SK-N-SH (cell line): ENCODE measurements around the gene LRP5. TPM values are rescaled to one million over a fixed set of nuclear protein-coding genes. Genes with fewer than 3 reads are reported as not detected.

Source experiments
- CTCF ChIA-PET: fragments of 300-600, 350-600 bp; formaldehyde crosslinking; extraction: SDS; loops from one replicate; lab custom pipeline; 2021; lab: Yijun Ruan, JAX
- POLR2A ChIA-PET: fragments of 350-600 bp; sonication (Branson Sonifier 250); formaldehyde crosslinking; extraction: SDS; loops from one replicate; lab custom pipeline; 2020; ENCODE audit warnings: antibody characterized with exemption, inconsistent platforms; lab: Yijun Ruan, JAX
- DNase-seq: peaks from one replicate; pipeline ENCODE4 v3.0.0; 2012
- H2AFZ ChIP-seq: fragments of 200-600 bp; sonication (generic); 2 replicates; pipeline ENCODE4 v1.8.1; 2016; ENCODE audit warnings: antibody characterized with exemption, mild to moderate bottlenecking, low read depth
- H3F3A ChIP-seq: fragments of 200-600 bp; sonication (generic); replicated peaks from 2 replicates; pipeline ENCODE3; 2016; ENCODE audit warnings: antibody characterized with exemption, mild to moderate bottlenecking; ENCODE audit not compliant: insufficient read depth
- H3K27ac ChIP-seq, 2 experiments: fragments of 200-500 bp in 1 of 2; fragments of 200-600 bp in 1 of 2; sonication (Bioruptor generic) in 1 of 2; sonication (generic), shearing (Covaris generic) in 1 of 2; 2 replicates each; pipeline versions ENCODE4 v1.5.1 to v1.6.1; 2014 to 2016; ENCODE audit warnings: low read depth in 2 of 2, inconsistent platforms in 1 of 2, low read length in 1 of 2, mild to moderate bottlenecking in 1 of 2, mixed read lengths in 1 of 2
- H3K27me3 ChIP-seq: fragments of 200-600 bp; sonication (generic), shearing (Covaris generic); 2 replicates; pipeline ENCODE4 v1.6.1; 2016; ENCODE audit warnings: mixed run types; ENCODE audit not compliant: insufficient read depth
- H3K36me3 ChIP-seq, 2 experiments: fragments of 200-500 bp in 1 of 2; fragments of 200-600 bp in 1 of 2; sonication (Bioruptor generic) in 1 of 2; sonication (generic) in 1 of 2; replicated peaks in 1 of 2; 2 replicates each; pipeline versions ENCODE3 to v1.5.1; 2014 to 2016; ENCODE audit warnings: low read length in 1 of 2, mild to moderate bottlenecking in 1 of 2; ENCODE audit not compliant: insufficient read depth in 2 of 2, control insufficient read depth in 1 of 2
- H3K4me1 ChIP-seq, 2 experiments: fragments of 200-500 bp in 1 of 2; fragments of 200-600 bp in 1 of 2; sonication (Bioruptor generic) in 1 of 2; sonication (generic), shearing (Covaris generic) in 1 of 2; 2 replicates each; pipeline versions ENCODE4 v1.5.1 to v1.6.1; 2014 to 2016; ENCODE audit warnings: low read depth in 1 of 2, low read length in 1 of 2, mixed run types in 1 of 2; ENCODE audit not compliant: insufficient read depth in 2 of 2, control insufficient read depth in 1 of 2
- H3K4me2 ChIP-seq: fragments of 200-600 bp; sonication (generic), shearing (Covaris generic); 2 replicates; pipeline ENCODE4 v1.6.1; 2017; ENCODE audit warnings: mixed run types
- H3K4me3 ChIP-seq, 2 experiments: fragments of 200-500 bp in 1 of 2; fragments of 200-600 bp in 1 of 2; sonication (Bioruptor generic) in 1 of 2; sonication (generic), shearing (Covaris generic) in 1 of 2; 2 replicates each; pipeline versions ENCODE4 v1.5.1 to v1.8.1; 2014 to 2016; ENCODE audit warnings: low read depth in 2 of 2, inconsistent platforms in 1 of 2, low read length in 1 of 2, mild to moderate bottlenecking in 1 of 2, mixed read lengths in 1 of 2, moderate library complexity in 1 of 2
- H3K79me2 ChIP-seq: fragments of 200-600 bp; sonication (generic); 2 replicates; pipeline ENCODE4 v1.8.1; 2017; ENCODE audit warnings: mild to moderate bottlenecking; ENCODE audit not compliant: insufficient read depth
- H3K9ac ChIP-seq: fragments of 200-600 bp; sonication (generic); 2 replicates; pipeline ENCODE4 v1.6.1; 2017; ENCODE audit warnings: mixed run types
- H3K9me2 ChIP-seq: fragments of 200-600 bp; sonication (generic); 2 replicates; pipeline ENCODE4 v1.6.1; 2017; ENCODE audit warnings: mixed run types
- H3K9me3 ChIP-seq: fragments of 200-600 bp; sonication (generic); 2 replicates; pipeline ENCODE4 v1.6.1; 2017; ENCODE audit warnings: mixed run types, mild to moderate bottlenecking, moderate library complexity
- H4K20me1 ChIP-seq: fragments of 200-600 bp; sonication (generic); 2 replicates; pipeline ENCODE4 v1.6.1; 2017; ENCODE audit warnings: mild to moderate bottlenecking, mixed run types; ENCODE audit not compliant: insufficient read depth
- CHD2 ChIP-seq: fragments of 150-350 bp; IDR thresholded peaks from 2 replicates; pipeline ENCODE4 v1.6.1; 2018; ENCODE audit warnings: low read length; ENCODE audit not compliant: partially characterized antibody
- ELF1 ChIP-seq: IDR thresholded peaks from 2 replicates; pipeline ENCODE4 v1.4.0; 2012
- EZH2phosphoT487 ChIP-seq: fragments of 200-600 bp; sonication (generic); IDR thresholded peaks from 2 replicates; pipeline ENCODE4 v1.6.1; 2017; ENCODE audit warnings: low read depth, mixed run types, mild to moderate bottlenecking, antibody characterized with exemption, moderate library complexity, borderline replicate concordance
- FOXM1 ChIP-seq: IDR thresholded peaks from 2 replicates; pipeline ENCODE4 v1.4.0; 2012; ENCODE audit warnings: low read depth, mild to moderate bottlenecking
- GATA2 ChIP-seq: sonication (generic); formaldehyde crosslinking; IDR thresholded peaks from 2 replicates; pipeline ENCODE4 v1.5.0; 2020; ENCODE audit warnings: mild to moderate bottlenecking, missing genetic modification reagents
- JUND ChIP-seq: IDR thresholded peaks from 2 replicates; pipeline ENCODE4 v1.4.0; 2012
- MAX ChIP-seq: IDR thresholded peaks from 2 replicates; pipeline ENCODE4 v1.4.0; 2012; ENCODE audit warnings: low read depth
- MEF2A ChIP-seq: IDR thresholded peaks from 2 replicates; pipeline ENCODE4 v1.4.0; 2012; ENCODE audit warnings: low read depth, borderline replicate concordance
- MXI1 ChIP-seq: IDR thresholded peaks from 2 replicates; pipeline ENCODE4 v1.6.1; 2012; ENCODE audit warnings: mild to moderate bottlenecking, low read depth, low read length, improper control_type of control experiment
- POLR2AphosphoS5 ChIP-seq: IDR thresholded peaks from 2 replicates; pipeline ENCODE4 v1.6.1; 2012; ENCODE audit warnings: low read depth, low read length
- RFX5 ChIP-seq: IDR thresholded peaks from 2 replicates; pipeline ENCODE4 v1.6.1; 2012; ENCODE audit warnings: mild to moderate bottlenecking, improper control_type of control experiment, low read length
- RXRA ChIP-seq: IDR thresholded peaks from 2 replicates; pipeline ENCODE4 v1.4.0; 2012; ENCODE audit warnings: low read depth, mild to moderate bottlenecking, borderline replicate concordance
- TCF12 ChIP-seq: IDR thresholded peaks from 2 replicates; pipeline ENCODE4 v1.4.0; 2012
- TEAD4 ChIP-seq: IDR thresholded peaks from 2 replicates; pipeline ENCODE4 v1.4.0; 2012; ENCODE audit warnings: mild to moderate bottlenecking, borderline replicate concordance; ENCODE audit not compliant: insufficient read depth
- USF1 ChIP-seq: IDR thresholded peaks from 2 replicates; pipeline ENCODE4 v1.4.0; 2012; ENCODE audit warnings: low read depth, borderline replicate concordance
- USF2 ChIP-seq: fragments of 150-350 bp; IDR thresholded peaks from 2 replicates; pipeline ENCODE4 v1.6.1; 2017; ENCODE audit warnings: antibody characterized with exemption, low read length, low read depth, borderline replicate concordance
- YY1 ChIP-seq: IDR thresholded peaks from 2 replicates; pipeline ENCODE4 v1.4.0; 2012; ENCODE audit warnings: low read depth, mild to moderate bottlenecking
- WGBS: methylation state at CpG from one replicate; pipeline ENCODE4 v1.1.6; 2017; ENCODE audit warnings: low lambda C conversion rate; 5-methylcytosine and 5-hydroxymethylcytosine counted together
- polyA plus RNA-seq, 3 experiments: library from polyadenylated mRNA; depleted of rRNA; stranded (reverse); fragments of >200 nt; gene quantifications; 2 replicates each; pipeline ENCODE4 v1.2.3, GENCODE V29; 2012

LRP5 gene
- polyA plus RNA-seq, 1 of the 3 experiments (the other 2 are of a cell fraction), result 15.0 TPM

- DNase-seq, result no peak
- WGBS, result 100% methylated on average over 4 of the region's 8 CpGs
- H3K27me3 ChIP-seq, result no peaks in the 10 kb centered on the region
- H4K20me1 ChIP-seq, result 0 out of 2 replicates have a peak, but pooled peaks cover 6% of the 10 kb centered on the region
- H2AFZ ChIP-seq, result no peak overlapping the region
- no peaks in the 10 kb centered on the region for H3K9me2 ChIP-seq
- no peak overlapping the region for H3K27ac ChIP-seq
- peaks cover 4 to 7% of the 10 kb centered on the region in 2 experiments for H3K36me3 ChIP-seq
- no peaks in the 10 kb centered on the region for H3K79me2 ChIP-seq
- TF ChIP-seq CHD2, result no peak
- TF ChIP-seq FOXM1, result no peak
- no peak for TF ChIP-seq TCF12
- no peak for TF ChIP-seq MAX
- no peak for TF ChIP-seq GATA2
- TF ChIP-seq RXRA, result no peak
- TF ChIP-seq YY1, result no peak
- no peaks in the 10 kb centered on the region for H3K9me3 ChIP-seq
- H3K4me3 ChIP-seq, result no peak overlapping the region
- H3K9ac ChIP-seq, result no peak overlapping the region
- no peak overlapping the region for H3K4me2 ChIP-seq
- ChIA-PET CTCF (interaction anchor here (0.6 to 6.8 kb wide), 10 partner anchors 9 to 128 kb away, joined by 3 to 49 read pairs (median 4); no protein-coding TSS in a partner anchor), POLR2A (interaction anchor here (0.6 kb wide), 1 partner anchor 113 kb away, joined by 3 read pairs; no protein-coding TSS in a partner anchor)
- no peaks in the 10 kb centered on the region for H3F3A ChIP-seq
- H3K4me1 ChIP-seq, result peaks cover 0 to 16% of the 10 kb centered on the region in 2 experiments; a peak in 1 of 4 replicates
These were observed 72.7 kb downstream of the LRP5 start for GRCh38 chr11:68385128-68385527.

GRCh38 chr11:68386331-68386978 is 74.1 kb downstream of the LRP5 start:
- POLR2A ChIA-PET, result no interaction called here
- no peak overlapping the region for H3K27ac ChIP-seq
- TF ChIP-seq TCF12, result no peak
- TF ChIP-seq CHD2, result no peak
- TF ChIP-seq POLR2AphosphoS5, result no peak
- TF ChIP-seq EZH2phosphoT487, result no peak
- no peak for TF ChIP-seq MEF2A
- no peak for TF ChIP-seq MXI1
- TF ChIP-seq TEAD4, result no peak
- TF ChIP-seq RFX5, result no peak
- no peak for TF ChIP-seq USF2
- TF ChIP-seq ELF1, result no peak
- no peak for TF ChIP-seq JUND
- no peak for TF ChIP-seq USF1
- H3K79me2 ChIP-seq, result no peaks in the 10 kb centered on the region
- H2AFZ ChIP-seq, result no peak overlapping the region
- H3K4me3 ChIP-seq, result no peak overlapping the region
- no peak overlapping the region for H3K9ac ChIP-seq
- no peak for DNase-seq
- H3F3A ChIP-seq, result no peaks in the 10 kb centered on the region
- CTCF ChIA-PET, result interaction anchor here (3.5 to 6.8 kb wide), 2 partner anchors 14 to 88 kb away, joined by 34 to 49 read pairs; no protein-coding TSS in a partner anchor
- H3K9me2 ChIP-seq, result no peaks in the 10 kb centered on the region
- H3K36me3 ChIP-seq, result peaks cover 4 to 7% of the 10 kb centered on the region in 2 experiments
- WGBS, result 95% methylated on average over 38 of the region's 52 CpGs
- H3K9me3 ChIP-seq, result no peaks in the 10 kb centered on the region
- peaks cover 0 to 5% of the 10 kb centered on the region in 2 experiments; a peak in 1 of 4 replicates for H3K4me1 ChIP-seq
- H4K20me1 ChIP-seq, result 0 out of 2 replicates have a peak, but pooled peaks cover 6% of the 10 kb centered on the region
- no peak overlapping the region for H3K4me2 ChIP-seq
- H3K27me3 ChIP-seq, result no peaks in the 10 kb centered on the region
